OCI-LY7 (cell line): ENCODE data around the gene DNAJC18. TPM values are rescaled to one million over a fixed set of nuclear protein-coding genes. Genes with fewer than 3 reads are reported as not detected.
A peak's percentile ranks its signal among the peaks of the same experiment; 100 is the strongest.

Experiments
- BruUV-seq: library from RNA; stranded (reverse); fragments of 400-500 nt; replicated peaks from 2 replicates; lab custom pipeline; 2021; lab: Mats Ljungman, UMichigan
- CTCF ChIA-PET: fragments of 300-600 bp; sonication (Branson Sonifier 250); formaldehyde crosslinking; loops from one replicate; lab custom pipeline; 2022; ENCODE audit warnings: antibody characterized with exemption; ENCODE audit not compliant: unreplicated experiment; lab: Charles Lee
- POLR2A ChIA-PET: fragments of 300-600 bp; sonication (Branson Sonifier 250); formaldehyde crosslinking; loops from one replicate; lab custom pipeline; 2022; ENCODE audit warnings: antibody characterized with exemption; lab: Charles Lee
- DNase-seq: peaks from one replicate; pipeline ENCODE4 v3.0.0-alpha.2; 2015; ENCODE audit warnings: low spot score
- H2AFZ ChIP-seq: fragments of 200-600 bp; sonication (generic), shearing (Covaris generic); 2 replicates; pipeline ENCODE4 v1.6.1; 2014; ENCODE audit warnings: mild to moderate bottlenecking, antibody characterized with exemption, low read length, moderate library complexity
- H3K27ac ChIP-seq: fragments of 200-600 bp; sonication (generic); 2 replicates; pipeline ENCODE4 v1.5.1; 2014; ENCODE audit warnings: mixed run types, low read depth, mild to moderate bottlenecking, moderate library complexity, low read length, inconsistent platforms; ENCODE audit not compliant: poor library complexity, severe bottlenecking
- H3K36me3 ChIP-seq: fragments of 200-600 bp; sonication (generic); 2 replicates; pipeline ENCODE4 v1.6.1; 2014; ENCODE audit warnings: mild to moderate bottlenecking, antibody characterized with exemption, low read length, moderate library complexity, mixed read lengths; ENCODE audit not compliant: insufficient read depth
- H3K4me1 ChIP-seq: fragments of 200-600 bp; sonication (generic); 2 replicates; pipeline ENCODE4 v1.5.1; 2014; ENCODE audit warnings: mild to moderate bottlenecking, low read length; ENCODE audit not compliant: insufficient read depth, poor library complexity, severe bottlenecking
- H3K4me2 ChIP-seq: fragments of 200-600 bp; sonication (generic); 2 replicates; pipeline ENCODE4 v1.6.1; 2014; ENCODE audit warnings: mild to moderate bottlenecking, low read length
- H3K4me3 ChIP-seq: fragments of 200-600 bp; sonication (generic); 2 replicates; pipeline ENCODE4 v1.5.1; 2014; ENCODE audit warnings: mild to moderate bottlenecking, low read depth, low read length; ENCODE audit not compliant: poor library complexity, severe bottlenecking
- H3K79me2 ChIP-seq: fragments of 200-600 bp; sonication (generic); 2 replicates; pipeline ENCODE4 v1.6.1; 2016; ENCODE audit warnings: low read depth, mild to moderate bottlenecking, low read length, moderate library complexity, mixed read lengths; ENCODE audit not compliant: insufficient read depth
- H3K9me2 ChIP-seq: fragments of 200-600 bp; sonication (generic); 2 replicates; pipeline ENCODE4 v1.6.1; 2016; ENCODE audit warnings: mild to moderate bottlenecking, low read length, mixed read lengths; ENCODE audit not compliant: insufficient read depth
- H3K9me3 ChIP-seq: fragments of 200-600 bp; sonication (generic); 2 replicates; pipeline ENCODE4 v1.6.1; 2014; ENCODE audit warnings: mild to moderate bottlenecking, mixed run types, low read length, mixed read lengths
- H4K20me1 ChIP-seq: fragments of 200-600 bp; sonication (generic); 2 replicates; pipeline ENCODE4 v1.6.1; 2014; ENCODE audit warnings: mild to moderate bottlenecking, antibody characterized with exemption, low read length, moderate library complexity, mixed read lengths; ENCODE audit not compliant: insufficient read depth
- EZH2phosphoT487 ChIP-seq: fragments of 200-600 bp; sonication (generic); IDR thresholded peaks from 2 replicates; pipeline ENCODE4 v1.6.1; 2018; ENCODE audit warnings: low read depth, borderline replicate concordance, mild to moderate bottlenecking, mixed run types, antibody characterized with exemption, low read length, moderate library complexity, mixed read lengths
- intact Hi-C: fragments of 100-400 bp; cut with micrococcal nuclease; formaldehyde crosslinking; loops from one replicate; pipeline ENCODE4 v1.10.0; 2022; ENCODE audit not compliant: unreplicated experiment
- total RNA-seq, 2 experiments: library from RNA; depleted of rRNA in 1 of 2; stranded (reverse); fragments of >200 nt in 1 of 2; shearing (Covaris generic) in 1 of 2; gene quantifications; 2 replicates each; pipeline ENCODE4 v1.2.3, GENCODE V29; 2014 to 2022
- TF ChIP-seq, protein P1 (sequence below): fragments of 200-600 bp; sonication (generic); conservative IDR thresholded peaks from 2 replicates; pipeline ENCODE4 v1.5.1; 2014; ENCODE audit warnings: mild to moderate bottlenecking, antibody characterized with exemption, low read length, moderate library complexity, mixed read lengths

Gene DNAJC18
- total RNA-seq, 2 experiments from 2014 or later: 1.2 to 12.6 TPM

DNA sequence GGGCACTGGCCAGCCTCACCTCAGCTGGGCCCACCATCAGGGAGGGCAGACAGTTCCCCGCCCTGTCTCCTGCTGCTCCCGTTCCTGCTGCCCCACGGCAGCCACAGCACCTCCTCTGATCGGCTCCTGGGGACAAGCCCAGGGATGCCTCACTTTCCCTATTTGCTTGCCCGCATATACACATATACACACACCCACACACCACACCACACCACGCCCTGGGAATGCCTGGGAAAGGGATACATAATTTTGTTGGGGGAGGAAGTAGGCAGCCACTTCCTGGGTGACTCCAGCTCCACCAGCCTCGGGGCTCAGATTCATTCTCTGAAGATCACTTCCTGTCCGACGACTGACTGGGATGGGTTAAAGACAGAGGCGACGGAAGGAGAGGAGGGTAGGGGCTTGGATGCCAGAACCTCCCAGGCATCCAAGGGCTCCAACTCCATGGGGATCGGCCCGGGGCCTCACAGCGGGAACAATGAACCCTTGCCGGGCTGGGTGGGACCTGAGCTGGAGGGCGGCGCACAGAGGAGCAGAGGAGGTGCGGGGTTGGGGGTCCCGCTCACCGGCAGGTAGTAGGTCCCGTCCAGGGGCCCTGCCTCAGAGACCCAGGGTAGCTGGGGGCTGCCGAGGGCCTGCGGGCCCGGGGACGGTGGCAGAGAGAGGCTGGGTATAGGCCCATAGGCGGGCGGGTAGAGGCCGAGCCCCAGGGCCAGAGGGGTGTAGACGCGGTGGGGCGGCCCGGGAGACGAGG is 47.6 kb downstream of the DNAJC18 start:
- CTCF ChIA-PET: interaction anchor here (0.7 to 2.2 kb wide), 4 partner anchors 11 to 170 kb away, joined by 3 to 12 read pairs (median 4); partner anchors contain the start of genes PAIP2 and SPATA24
- BruUV-seq: no TSS peak
- Histone ChIP-seq H3K4me2 (peak overlapping the region; percentile 99), H3K4me3 (peak overlapping the region; percentile 79), H4K20me1 (peaks cover 1% of the 10 kb centered on the region; the same call in 1 of the 2 replicates), H2AFZ (peak overlapping the region; percentile 5; the same call in 1 of the 2 replicates), H3K79me2 (peaks cover 58% of the 10 kb centered on the region), H3K36me3 (peaks cover 55% of the 10 kb centered on the region), H3K9me2 (no peaks in the 10 kb centered on the region), H3K27ac (peak overlapping the region; percentile 90), H3K9me3 (no peaks in the 10 kb centered on the region), H3K4me1 (peaks cover 68% of the 10 kb centered on the region)
- POLR2A ChIA-PET: interaction anchor here (0.6 to 1.6 kb wide), 10 partner anchors 9 to 260 kb away, joined by 3 to 7 read pairs (median 4); partner anchors contain the start of genes SIL1 and SLC23A1
- TF ChIP-seq EZH2phosphoT487: no peak
- TF ChIP-seq, protein P1, sequence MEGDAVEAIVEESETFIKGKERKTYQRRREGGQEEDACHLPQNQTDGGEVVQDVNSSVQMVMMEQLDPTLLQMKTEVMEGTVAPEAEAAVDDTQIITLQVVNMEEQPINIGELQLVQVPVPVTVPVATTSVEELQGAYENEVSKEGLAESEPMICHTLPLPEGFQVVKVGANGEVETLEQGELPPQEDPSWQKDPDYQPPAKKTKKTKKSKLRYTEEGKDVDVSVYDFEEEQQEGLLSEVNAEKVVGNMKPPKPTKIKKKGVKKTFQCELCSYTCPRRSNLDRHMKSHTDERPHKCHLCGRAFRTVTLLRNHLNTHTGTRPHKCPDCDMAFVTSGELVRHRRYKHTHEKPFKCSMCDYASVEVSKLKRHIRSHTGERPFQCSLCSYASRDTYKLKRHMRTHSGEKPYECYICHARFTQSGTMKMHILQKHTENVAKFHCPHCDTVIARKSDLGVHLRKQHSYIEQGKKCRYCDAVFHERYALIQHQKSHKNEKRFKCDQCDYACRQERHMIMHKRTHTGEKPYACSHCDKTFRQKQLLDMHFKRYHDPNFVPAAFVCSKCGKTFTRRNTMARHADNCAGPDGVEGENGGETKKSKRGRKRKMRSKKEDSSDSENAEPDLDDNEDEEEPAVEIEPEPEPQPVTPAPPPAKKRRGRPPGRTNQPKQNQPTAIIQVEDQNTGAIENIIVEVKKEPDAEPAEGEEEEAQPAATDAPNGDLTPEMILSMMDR: no peak
- DNase-seq: peak; percentile 76
- intact Hi-C loops: loop anchor here (1.0 to 5.0 kb wide), 6 partner anchors 8 to 814 kb away; partner anchors contain the start of genes HSPA9, PAIP2 and SLC23A1

DNA sequence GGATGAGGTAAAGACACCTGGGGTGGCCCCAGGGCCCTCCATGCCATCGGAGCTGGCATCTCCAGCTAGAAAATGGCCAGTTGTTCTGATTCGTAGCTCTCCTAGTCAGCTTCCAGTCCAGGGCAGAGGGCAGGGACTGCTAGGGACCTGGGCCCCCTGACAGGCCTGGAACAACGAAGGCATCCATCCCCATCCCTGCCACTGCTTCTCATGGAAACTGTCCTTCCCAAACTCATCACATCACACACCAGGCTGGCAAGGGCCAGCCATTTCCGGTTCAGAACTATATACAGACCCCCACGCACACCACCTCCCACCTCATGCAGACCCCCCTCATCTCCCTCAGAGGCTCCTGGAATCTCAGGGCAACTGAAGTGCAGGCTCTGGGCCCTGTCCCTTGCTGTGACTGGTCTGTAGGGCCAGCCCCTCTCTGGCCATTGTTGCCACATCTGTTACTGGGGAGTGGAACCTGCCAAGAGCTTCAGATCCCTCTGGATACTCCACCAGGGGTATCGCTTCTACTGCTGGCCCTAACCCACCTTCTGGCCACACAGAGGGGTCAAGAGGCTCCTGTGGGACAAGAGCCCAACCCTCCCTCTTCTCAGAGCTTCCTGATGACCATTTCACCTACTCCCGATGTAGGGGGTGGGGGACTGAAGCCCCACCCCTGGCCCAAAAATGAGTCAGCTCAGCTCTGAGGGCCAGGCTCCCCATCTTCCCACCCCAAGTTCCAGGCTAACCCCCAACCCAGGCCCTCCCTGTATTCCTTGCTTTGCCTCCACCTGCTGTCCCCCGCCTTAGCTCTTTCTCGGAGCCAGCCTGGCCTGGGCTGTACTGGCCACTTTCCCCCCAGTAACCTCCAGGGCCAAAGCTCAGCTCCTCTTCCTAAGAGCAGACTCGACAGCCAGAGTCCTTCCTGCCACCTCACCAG is 48.4 kb downstream of the DNAJC18 start:
- CTCF ChIA-PET: interaction anchor here (0.7 to 2.2 kb wide), 6 partner anchors 12 to 175 kb away, joined by 3 to 12 read pairs (median 4); partner anchors contain the start of genes PAIP2 and SPATA24
- H3K36me3 ChIP-seq: peaks cover 55% of the 10 kb centered on the region
- no peak for DNase-seq
- peaks cover 7% of the 10 kb centered on the region; the same call in 1 of the 2 replicates for H4K20me1 ChIP-seq
- POLR2A ChIA-PET: interaction anchor here (0.5 to 1.6 kb wide), 11 partner anchors 8 to 261 kb away, joined by 3 to 7 read pairs (median 4); partner anchors contain the start of genes PAIP2, SIL1 and SLC23A1
- no peaks in the 10 kb centered on the region for H3K9me2 ChIP-seq
- H3K9me3 ChIP-seq: no peaks in the 10 kb centered on the region
- peak overlapping the region; percentile 99 for H3K4me2 ChIP-seq
- peak overlapping the region; percentile 79 for H3K4me3 ChIP-seq
- intact Hi-C loops: loop anchor here (5.0 kb wide), 2 partner anchors 114 to 814 kb away; partner anchors contain the start of gene HSPA9
- peaks cover 68% of the 10 kb centered on the region for H3K4me1 ChIP-seq
- H3K79me2 ChIP-seq: peaks cover 66% of the 10 kb centered on the region
- TF ChIP-seq, protein P1: no peak
- TF ChIP-seq EZH2phosphoT487: no peak
- H2AFZ ChIP-seq: no peak overlapping the region; the same call in 1 of the 2 replicates
- peak overlapping the region; percentile 90 for H3K27ac ChIP-seq
- BruUV-seq: no TSS peak
